ELF-1 (cell line): ENCODE results near the gene LOC128125822.
"Not testable (repeated sequence)": the region's sequence is repeated elsewhere in the genome, so short reads cannot be mapped to it uniquely, and the experiment has no call there.

Experiments
- DNase-seq: peaks from one replicate; pipeline ENCODE4 v3.0.0-alpha.2; 2016; ENCODE audit warnings: low read depth, low spot score

LOC128125822 gene

DNA sequence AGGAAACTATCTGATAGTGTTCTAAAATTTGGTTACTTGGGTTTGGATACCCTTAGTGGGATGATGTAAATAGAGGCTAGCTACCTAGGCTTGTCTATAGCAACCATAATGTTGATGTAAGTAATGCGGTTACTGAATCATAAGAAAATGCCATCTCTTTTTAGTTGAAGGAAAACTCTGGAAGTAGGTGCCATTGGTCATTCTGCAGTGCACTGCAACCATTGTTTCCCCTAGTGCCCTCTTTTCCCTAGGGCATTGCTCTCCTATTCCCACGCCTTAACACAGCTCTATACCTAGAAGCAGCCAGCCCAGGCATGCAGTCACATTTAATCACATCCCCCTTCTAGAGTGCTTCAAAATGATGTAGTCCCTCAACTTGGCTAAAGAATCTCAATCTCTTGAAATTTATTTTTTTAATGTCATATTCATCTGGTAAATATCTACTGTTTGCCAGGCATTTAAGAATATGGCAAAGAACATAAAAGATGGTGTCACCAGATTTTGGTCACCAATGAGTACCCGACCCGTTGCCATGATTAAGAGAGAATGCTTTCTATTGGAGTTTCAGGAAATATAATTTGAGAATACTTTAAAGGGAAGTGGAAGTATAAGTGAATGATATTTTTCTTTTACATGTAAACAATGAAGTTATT, 10.4 kb downstream of the LOC128125822 start:
- no peak for DNase-seq

DNA sequence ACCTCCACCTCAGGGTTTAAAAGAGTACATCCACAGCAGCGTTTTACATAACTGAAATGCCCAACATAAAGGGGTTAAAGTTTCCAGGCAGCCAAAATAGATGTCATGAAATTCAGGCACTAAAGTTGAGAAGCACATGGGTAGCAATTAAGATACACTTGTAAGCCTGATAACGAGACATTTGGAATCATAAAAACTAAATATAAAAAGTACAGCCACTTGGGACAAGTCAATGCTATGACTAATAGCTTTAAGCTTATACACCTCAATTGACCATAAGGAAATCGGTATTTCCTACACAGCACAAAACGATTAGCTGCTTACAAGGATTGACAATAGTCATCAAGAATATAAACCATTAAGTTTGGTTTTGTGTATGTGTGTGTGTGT, 11.8 kb downstream of the LOC128125822 start:
- no peak for DNase-seq

DNA sequence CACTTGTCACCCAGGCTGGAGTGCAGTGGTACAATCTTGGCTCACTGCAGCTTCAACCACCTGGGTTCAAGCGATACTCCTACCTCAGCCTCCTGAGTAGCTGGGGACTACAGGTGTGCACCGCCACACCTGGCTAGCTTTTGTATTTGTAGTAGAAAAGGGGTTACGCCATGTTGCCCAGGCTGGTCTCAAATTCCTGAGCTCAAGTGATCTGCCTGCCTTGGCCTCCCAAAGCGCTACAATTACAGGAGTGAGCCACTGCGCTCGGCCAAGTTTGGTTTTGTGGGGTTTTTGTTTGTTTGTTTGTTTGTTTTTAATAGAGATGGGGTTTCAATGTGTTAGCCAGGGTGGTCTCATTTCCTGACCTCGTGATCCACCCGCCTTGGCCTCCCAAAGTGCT, 12.3 kb downstream of the LOC128125822 start:
- DNase-seq = no peak

DNA sequence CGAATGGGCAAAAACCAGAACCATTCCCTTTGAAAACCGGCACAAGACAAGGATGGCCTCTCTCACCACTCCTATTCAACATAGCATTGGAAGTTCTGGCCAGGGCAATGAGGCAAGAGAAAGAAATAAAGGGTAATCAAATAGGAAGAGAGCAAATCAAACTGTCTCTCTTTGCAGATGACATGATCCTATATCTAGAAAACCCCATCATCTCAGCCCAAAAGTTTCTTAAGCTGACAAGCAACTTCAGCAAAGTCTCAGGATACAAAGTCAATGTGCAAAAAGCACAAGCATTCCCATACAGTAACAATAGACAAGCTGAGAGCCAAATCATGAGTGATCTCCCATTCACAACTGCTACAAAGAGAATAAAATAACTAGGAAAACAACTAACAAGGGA, 13.4 kb downstream of the LOC128125822 start:
- DNase-seq = not testable (repeated sequence)

DNA sequence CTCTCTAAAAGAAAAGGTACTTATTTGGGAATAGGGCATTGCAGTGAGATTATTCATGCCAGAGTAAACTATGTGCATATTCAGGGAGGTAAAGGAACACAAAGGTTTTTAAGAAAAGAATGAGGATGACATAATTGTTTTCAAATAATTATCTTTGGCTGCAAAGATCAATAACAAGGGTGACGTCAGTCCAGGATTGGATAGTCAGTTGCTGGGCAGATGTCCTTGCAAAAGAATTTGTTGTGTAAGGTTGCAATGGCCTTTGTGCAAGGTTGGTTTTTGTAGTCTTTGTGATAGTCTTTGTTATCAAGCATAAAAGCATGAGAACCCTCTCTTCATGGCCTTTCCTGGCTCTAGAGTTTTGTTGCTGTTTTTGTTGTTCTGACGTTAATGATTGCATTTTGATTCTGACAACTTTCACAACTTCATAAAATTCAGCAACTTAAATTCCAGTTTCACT, 17.7 kb downstream of the LOC128125822 start:
- no peak for DNase-seq

DNA sequence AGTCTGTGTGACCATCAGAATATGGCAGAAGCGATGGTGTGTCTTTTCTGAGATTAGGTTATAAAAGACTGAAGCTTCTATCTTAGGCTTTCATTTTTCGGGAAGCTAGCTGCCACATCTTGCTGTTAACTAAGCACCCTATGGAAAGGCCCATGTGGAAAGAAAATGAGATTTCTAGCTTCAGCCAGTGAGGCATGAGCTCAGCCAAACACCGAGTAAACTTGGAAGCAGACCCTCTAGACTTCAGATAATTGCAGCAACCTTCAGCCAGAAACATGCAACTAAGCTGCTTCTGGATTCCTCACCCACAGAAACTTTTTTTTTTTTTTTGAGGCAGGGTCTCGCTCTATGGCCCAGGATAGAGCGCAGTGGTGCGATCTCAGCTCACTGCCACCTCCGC, 20.6 kb downstream of the LOC128125822 start:
- no peak for DNase-seq

DNA sequence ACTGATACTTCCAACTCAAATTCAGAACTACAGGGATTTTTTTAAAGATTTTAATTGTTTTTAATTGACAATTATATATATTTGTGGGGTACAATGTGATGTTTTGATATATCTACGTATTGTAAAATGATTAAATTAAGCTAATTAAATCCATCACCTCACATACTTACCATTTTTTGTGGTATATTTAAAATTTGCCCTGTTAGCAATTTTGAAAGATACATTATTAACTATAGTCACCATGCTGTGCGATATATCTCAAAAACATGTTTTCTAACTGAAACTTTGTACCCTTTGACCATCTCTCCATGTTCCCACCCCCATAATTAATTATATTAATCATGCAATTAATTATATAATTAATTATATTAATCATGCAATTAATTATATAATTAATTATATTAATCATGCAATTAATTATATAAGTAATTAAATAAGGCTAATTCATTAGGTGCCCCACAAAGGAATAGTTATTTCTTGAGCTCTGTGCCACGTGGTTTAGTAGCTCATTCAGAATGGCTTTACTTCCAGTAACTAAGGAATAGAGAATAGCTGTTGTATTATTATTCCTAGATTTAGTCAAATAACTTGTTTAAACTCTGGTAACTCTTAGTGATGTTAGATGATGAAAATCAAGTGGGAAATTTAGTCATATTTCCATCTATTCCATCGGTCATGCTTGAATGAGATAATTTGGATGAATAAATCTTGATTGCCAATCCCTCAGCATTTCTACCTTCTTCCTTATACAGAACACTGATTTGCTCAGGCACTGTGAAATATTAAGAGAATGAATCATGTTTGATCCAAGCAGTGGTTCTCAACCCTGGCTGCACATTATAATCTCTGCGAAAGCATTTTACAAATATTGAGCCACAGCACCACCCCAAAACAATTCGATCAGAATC, 25.1 kb downstream of the LOC128125822 start:
- DNase-seq = no peak

DNA sequence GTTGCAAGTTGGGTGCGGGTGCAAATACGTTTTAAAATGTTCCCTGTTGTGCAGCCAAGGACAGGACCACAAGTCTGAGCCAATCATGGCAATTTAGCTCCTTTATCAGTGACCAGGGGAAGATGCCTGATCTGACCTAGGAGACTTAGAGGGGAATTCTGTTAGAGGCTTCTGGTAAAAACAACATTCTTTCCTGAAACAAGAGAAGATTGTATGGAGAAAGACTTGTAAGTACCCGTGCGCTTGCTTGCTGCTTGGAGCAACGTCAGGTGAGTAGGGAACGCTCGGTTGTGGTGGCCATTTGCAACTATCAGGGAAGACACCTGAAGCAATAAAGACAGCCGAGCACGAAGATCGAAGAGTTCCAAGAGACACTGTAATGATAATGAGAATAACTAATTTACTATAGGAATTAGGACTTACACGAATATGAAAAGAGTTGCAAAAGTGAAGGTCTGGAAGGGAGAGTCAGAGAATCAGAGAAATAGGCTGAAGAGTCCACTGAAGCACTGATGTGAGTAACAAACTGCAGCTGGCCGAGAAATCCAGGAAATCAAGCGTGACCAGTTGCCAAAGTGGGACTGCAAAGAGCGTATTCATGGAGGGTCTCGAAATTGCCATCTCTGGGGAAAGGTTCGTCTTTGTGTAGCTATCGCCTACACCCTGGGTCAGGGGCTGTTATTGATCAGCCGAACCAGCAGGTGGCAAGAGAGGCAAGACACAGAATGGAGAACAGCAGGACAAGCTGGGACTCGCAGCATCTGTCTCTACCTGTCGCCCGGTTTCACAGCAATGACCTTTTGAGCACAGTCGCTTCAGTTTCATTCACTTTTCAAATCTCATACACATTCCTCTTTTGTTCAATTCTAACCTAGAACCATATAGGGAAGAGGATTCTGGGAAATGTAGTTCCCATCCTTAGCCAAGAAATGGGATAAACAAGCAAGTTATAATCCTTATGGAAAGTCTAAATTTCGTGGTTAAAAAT, 26.1 kb downstream of the LOC128125822 start:
- peak; percentile 82 for DNase-seq

DNA sequence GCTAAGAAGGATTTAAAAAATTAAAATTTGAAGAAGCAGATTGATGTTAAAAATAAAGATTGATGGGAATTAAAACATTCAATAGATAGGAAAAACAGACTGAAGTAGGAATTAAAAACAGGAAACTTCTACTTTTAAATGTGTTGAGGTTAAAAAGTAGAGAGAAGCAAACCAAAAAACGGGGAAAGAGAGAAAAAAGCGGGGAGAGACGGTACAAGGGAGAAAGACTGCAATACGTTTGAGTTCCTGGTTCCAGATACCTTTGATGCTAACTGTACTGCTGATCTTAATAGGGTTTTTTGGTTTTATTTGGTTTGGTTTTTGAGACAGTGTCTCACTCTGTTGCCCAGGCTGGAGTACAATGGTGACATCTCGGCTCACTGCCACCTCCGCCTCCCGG, 27.0 kb downstream of the LOC128125822 start:
- DNase-seq = no peak

DNA sequence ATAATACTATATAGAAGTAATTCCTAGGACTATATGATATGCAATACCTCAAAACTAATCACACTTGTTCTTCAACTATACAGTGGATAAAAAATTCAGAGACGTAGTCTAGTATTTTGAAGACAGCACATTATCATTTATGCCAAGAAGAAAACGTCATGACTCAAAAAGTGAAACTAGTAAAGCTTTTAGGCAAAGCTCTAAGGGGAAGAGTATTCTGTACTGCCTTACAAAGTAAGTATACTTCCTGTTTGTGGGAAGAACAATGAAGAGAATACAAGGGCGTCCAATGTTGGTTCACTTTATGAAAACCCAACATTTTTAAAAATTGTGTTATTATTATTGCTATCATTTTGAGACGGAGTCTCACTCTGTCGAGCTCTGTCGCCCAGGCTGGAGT, 27.9 kb downstream of the LOC128125822 start:
- no peak for DNase-seq

DNA sequence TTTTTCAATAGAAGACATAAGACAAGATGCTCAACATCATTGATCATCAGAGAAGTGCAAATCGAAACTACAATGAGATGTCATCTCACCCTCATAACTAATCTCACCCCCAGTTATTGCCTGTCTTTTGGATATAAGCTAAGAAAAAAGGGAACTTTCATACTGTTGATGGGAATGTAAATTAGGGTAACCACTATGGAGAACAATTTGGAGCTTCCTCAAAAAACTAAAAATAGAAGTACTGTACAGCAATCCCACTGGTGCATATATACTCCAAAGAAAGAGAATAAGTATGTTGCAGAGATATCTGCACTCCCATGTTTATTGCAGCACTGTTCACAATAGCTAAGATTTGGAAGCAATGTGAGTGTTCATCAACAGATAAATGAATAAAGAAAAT, 37.0 kb downstream of the LOC128125822 start:
- DNase-seq = no peak

DNA sequence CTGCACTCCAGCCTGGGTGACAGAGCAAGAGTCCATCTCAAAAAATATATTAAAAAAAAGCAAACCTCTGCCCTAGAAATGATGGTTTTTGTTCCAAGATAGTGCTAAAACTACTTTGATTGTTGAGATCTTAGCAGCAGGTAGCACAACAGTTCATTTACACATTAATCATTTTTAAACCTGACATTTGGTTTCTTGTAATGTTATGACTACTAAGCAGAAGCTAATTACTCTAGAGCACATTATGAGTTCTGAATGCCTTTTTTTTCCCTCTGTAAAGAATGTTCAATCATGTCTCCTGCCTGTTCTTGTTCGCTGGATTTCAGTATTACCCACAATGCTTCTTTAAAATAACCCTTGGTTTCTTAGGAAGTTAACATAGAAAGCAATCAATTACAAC, 38.7 kb downstream of the LOC128125822 start:
- DNase-seq = no peak

DNA sequence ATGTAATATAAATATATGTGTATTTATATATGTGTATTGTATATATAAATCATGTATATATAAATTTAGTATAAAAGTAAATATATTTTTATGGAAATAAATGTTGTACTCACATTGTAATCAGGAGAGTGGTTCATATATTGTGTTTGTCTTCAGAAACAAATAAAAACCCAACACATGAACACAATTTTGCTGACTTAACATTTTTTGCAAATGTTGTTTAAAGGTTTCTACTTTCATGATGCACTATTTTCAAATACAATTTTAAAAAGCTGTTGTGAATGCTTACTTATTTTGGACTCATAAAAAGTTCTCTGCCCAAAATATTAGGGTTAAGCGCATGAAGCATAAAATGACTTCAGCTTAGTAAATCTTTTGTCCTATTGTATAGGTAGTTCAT, 39.3 kb downstream of the LOC128125822 start:
- no peak for DNase-seq

DNA sequence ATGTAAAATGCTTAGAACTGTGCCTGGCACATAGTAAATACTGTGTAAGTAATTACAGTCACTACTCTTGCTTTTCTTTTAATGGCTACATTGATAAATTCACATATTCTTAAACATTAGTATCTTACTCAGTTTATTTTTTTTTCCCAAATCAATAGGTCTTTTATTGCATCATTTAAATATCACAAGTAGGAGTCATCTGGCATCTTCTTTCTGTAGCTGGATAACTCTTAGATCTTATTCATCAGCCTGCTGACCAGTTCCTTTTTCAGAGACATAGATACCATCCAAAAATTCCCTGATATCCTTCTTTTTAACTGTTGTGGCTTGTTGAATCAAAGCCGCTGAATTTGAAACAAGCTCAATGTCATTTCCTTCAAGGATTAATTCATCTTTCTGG, 43.3 kb downstream of the LOC128125822 start:
- DNase-seq = no peak
